GM21390 (cell line): ENCODE data around the gene WFDC12.
"Not testable (repeated sequence)": the region's sequence is repeated elsewhere in the genome, so short reads cannot be mapped to it uniquely, and the experiment has no call there.

Experiments
- ATAC-seq: cut with Tn5 transposase; IDR thresholded peaks from one replicate; pipeline ENCODE4 v1.9.1; 2021; ENCODE audit not compliant: unreplicated experiment

The WFDC12 gene

DNA sequence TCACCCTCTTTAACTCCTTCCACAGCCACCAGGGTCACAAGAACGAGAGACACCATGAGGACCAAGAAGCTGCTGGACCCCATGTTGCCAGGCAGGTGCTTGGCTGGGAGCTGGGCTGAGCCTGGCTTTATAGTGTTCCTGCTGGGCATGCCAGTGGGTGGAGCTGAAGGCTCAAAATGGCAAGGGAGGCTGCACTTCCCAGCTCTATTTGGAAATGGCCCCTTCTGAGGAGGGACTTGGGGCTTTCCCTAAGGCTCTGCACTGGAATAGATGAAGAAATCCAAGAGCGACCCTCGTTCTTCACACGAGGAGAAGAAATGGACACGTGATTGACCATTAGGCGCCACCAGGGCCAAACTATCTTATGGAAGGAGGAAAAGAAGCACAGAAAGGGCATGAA, at the start of gene WFDC12:
Gene WFDC12 (minus strand): TSS at position 101 of the 400 bp plus-strand sequence. CDS start 18 bp downstream, at position 83.
- ATAC-seq = no peak

DNA sequence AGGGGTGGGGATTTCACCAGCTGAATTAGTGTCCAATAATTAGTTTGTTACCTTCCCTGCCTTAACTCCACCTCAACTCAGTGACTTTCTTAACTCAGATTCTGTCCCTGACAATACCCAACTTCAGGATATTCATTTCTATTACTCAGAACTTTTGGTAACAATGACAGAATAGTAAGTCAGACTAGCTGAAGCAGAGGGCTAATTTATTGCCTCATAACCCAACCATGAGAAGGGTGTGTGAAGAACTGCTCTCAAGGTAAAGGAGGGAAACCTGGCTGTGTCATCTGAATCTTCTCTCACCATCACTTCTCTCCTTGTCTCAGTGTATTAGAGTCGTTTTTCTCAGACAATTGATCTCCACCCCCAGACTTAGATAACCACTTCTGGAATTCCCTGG, 49.3 kb upstream of the WFDC12 start:
- ATAC-seq = no peak

GRCh38 chr20:45164906-45165305, 40.6 kb upstream of the WFDC12 start:
- no peak for ATAC-seq

DNA sequence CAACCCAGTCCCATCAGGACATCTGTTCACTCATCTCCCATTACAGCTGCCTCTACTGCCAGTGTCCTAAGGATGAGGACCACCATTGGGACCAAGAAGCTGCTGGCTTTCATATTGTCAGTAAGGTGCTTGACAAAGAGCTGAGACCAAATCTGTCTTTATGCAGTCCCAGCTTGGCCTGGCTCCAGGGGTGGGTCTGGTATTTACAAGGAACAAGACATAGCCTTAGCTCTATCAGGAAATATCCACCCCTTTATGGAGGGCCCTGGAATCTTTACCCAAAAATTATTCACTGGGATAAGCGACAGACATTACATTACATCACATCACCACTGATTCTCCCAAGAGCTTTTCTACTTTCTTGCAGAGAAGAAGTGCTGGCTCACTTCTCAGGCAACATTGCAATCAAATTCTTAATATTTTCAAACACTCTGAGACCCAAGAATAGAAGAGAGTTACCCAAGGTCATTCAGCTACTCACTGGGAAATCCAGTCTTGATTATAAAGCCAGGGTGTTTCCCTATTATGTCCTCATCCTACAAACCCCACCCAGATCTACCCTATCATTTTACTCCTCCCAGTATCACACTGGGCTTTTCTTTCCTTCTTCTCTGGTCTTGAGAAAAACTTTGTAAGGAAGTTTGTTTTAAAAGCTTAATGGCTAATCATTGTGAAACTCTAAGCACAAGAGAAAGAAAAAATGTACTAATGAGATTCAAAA, 39.0 kb upstream of the WFDC12 start:
- no peak for ATAC-seq

DNA sequence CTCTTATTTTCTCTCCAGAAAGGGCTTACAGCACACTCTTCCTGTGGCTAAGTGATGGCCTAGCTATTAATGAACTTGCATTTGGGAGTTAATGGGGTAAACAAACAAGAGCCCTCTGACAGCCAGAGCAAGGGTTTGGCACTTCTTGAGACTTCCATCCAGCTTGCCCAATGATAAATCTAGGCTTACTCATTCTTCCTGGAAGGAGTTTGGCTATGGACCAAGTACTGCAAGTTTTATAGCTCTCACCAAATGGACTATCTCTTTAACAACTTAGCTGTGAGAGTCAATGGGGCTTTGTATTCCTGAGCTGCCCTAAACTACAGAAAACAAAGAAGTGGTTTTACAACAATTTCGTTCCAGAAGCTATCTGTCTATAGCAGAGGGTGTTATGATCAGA, 33.7 kb upstream of the WFDC12 start:
- no peak for ATAC-seq

DNA sequence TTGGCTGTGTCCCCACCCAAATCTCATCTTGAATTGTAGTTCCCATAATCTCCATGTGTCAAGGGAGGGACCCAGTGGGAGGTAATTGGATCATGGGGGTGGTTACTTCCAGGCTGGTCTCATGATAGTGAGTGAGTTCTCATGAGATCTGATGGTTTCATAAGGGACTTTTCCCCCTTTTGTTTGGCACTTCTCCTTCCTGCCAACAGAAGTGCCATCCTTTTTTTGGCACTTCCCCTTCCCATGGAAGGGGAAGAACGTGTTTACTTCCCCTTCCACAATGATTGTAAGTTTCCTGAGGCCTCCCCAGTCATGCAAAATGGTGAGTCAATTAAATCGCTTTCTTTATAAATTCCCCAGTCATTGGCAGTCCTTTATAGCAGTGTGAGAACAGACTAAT, 32.4 kb upstream of the WFDC12 start:
- no peak for ATAC-seq

GRCh38 chr20:45154794-45155193, 30.5 kb upstream of the WFDC12 start:
- not testable (repeated sequence) for ATAC-seq

GRCh38 chr20:45154183-45154582, 29.9 kb upstream of the WFDC12 start:
- ATAC-seq = no peak

DNA sequence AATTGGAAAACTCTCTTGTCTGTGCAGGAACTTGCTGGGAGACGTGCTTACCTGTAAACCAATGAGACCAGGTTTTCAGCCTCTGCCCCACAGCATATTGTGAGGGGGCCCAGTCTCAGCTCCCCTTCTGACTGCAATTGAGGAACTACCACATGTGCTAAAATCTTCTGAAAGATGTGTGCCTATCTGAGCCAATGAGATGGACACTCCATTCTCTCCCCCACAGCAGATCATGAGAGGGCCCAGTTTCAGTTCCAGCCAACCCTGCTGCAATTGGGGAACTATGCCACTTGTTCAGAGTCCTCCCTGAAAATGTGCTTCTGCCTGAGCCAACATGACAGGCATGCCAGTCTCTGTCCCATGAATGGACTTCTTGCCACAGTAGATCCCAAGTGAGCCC, 29.5 kb upstream of the WFDC12 start:
- ATAC-seq = no peak

DNA sequence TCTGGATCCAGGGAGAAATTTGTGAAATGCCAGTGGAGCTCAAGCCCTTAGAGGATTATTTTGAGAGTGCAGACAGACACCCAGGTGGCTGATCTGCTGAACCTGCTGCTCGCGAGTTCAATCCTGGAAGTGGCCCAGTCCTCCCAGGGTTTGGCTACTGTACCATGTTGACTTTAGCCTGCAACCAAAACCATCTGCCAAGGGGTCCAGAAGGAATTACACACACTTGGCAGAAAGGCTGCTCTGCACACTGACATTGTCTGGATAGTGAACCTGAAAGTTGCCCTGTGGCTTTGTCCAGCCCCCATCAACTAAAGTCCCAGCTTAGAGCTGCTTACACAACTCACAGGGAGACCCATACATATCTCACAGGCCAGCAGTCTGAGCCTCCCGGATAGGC, 28.9 kb upstream of the WFDC12 start:
- no peak for ATAC-seq

- ATAC-seq = no peak
These were observed 28.1 kb upstream of the WFDC12 start for GRCh38 chr20:45152405-45152804.

GRCh38 chr20:45149062-45149461, 24.8 kb upstream of the WFDC12 start:
- no peak for ATAC-seq

DNA sequence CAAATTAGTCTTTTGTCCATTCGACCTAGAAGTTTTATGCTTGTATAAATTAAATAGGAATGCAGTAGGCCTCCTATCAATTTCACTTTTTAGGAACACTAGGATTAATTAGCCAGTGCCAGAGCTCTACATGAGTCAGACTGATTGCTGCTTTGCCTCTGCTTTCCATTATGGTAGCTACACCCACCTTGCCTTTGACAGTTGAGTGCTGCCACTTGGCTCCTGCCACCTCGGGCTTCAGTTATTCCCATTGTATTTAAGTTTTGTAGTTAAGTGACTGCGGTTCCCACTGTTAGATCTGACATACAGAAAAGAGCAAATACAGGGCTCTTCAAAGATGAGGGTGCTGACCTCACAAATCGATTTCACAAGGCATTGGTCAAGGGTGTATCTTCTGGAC, 16.6 kb upstream of the WFDC12 start:
- ATAC-seq = no peak

- ATAC-seq = not testable (repeated sequence)
These were observed 15.6 kb upstream of the WFDC12 start for GRCh38 chr20:45139733-45140375.

GRCh38 chr20:45138561-45139300, 14.5 kb upstream of the WFDC12 start:
- ATAC-seq = no peak

GRCh38 chr20:45136911-45137310, 12.6 kb upstream of the WFDC12 start:
- no peak for ATAC-seq

DNA sequence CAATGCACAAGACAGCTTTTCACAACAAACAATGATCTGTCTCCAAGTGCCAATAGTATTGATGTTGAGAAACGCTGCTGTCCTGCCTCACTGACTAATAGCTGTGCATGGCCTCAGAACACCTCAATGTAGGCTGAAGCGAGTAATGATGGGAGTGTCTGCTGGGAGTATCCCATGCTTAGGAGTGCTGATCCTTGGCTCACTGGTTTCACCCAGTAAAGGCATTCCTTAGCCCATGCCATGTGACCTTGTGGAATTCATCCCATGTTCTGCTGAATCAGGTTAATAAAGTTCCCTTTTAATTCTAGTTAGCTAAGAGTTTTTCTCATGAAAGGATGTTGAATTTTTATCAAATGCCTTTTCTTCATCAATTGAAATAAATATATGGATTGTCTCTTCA, 3.8 kb upstream of the WFDC12 start:
- no peak for ATAC-seq

DNA sequence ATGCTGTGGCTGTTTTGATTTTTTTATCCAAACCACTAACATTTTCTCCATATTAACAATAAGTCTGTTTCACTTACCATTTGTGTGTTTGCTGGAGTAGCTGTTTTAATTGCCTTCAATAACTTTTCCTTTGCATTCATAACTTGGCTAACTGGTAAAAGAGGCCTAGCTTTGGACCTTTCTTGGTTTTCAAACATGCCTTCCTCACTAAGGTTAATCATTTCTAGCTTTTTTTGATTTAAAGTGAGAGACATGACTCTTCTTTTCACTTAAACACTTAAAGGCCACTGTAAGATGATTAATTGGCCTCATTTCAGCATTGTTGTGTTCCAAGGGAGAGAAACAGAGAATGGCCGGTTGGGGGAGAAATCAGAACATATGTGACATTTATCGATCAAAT, 2.9 kb downstream of the WFDC12 start:
- ATAC-seq = no peak

DNA sequence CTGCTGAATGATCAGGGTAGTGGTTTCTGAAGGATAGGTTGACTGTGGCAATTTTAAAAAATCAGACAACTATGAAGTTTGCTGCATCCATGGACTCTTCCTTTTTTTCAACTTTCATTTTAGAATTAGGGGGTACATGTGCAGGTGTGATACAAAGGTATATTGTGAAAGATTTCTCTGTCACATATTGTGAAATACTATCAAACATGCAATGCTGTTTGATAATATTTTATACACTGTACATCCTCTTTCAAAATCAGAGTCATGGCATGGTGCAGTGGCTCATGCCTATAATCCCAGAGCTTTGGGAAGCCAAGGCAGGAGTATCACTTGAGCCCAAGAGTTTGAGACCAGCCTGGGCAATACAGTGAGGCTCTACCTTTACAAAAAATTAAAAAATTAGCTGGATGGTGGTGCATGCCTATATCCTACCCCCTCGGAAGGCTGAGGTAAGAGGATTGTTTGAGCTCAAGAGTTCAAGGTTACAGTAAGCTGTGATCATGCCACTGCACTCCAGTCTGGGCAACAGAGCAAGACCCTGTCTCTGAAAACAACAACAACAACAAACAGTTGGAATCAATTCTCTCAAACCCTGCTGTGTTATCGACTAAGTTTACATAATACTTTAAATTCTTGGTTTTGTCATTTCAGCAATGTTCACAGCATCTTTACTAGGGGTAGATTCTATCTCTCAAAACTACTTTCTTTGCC, 4.6 kb downstream of the WFDC12 start:
- ATAC-seq = no peak

DNA sequence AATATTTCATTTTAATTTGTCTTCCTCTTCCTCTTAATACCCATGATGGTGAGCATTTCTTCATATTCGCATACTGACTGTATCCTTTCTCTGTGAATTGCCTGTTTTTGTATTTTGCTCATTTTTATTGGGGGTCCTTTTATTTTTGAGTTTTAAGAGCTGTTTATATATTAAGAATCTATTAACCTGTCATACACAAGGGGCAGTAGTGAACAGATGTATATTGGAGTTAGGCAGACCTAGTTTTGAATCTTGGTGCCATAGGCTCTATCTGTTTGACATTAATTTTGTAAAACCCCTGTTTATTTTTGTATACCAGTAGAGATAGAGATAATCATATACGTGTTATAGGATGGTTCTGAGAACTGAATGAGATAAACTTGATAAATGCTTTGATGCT, 6.2 kb downstream of the WFDC12 start:
- ATAC-seq = no peak

DNA sequence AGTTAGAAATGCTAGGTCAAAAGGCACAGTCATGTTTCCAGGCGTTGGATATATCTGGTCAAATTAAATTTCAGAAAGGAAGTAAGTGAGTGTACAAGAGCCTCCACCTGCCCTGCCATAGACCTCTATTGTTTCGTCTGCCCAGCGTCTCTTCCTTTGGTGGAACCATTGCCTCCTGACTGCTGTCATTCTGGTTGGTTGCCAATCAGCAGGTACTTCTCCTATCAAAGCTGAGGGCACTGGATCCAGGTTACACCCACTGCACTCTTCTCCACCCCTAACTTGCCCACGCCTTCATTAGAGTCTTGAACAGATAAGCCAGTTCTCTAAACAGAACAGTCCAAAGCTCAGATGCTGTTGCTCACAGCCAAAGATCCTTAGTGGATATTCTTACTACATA, 6.7 kb downstream of the WFDC12 start:
- no peak for ATAC-seq
